SK-N-SH treated with all-trans-retinoic acid at 6 μM for 48 hours (cell line): ENCODE measurements around the gene RAET1L.

Experiments used
- BACH2 ChIP-seq: fragments of 250-450 bp; sonication (Bioruptor Pico); IDR thresholded peaks from 2 replicates; pipeline ENCODE4 v1.9.0; 2021; ENCODE audit warnings: mild to moderate bottlenecking, borderline replicate concordance
- GLIS3 ChIP-seq: fragments of 250-450 bp; sonication (Bioruptor Pico); IDR thresholded peaks from 2 replicates; pipeline ENCODE4 v1.5.0; 2020; ENCODE audit warnings: mild to moderate bottlenecking, moderate library complexity
- ISL1 ChIP-seq: fragments of 250-450 bp; sonication (Bioruptor Pico); IDR thresholded peaks from 2 replicates; pipeline ENCODE4 v2.1.2; 2022; ENCODE audit warnings: mild to moderate bottlenecking, moderate library complexity
- PATZ1 ChIP-seq: fragments of 250-450 bp; sonication (Bioruptor Pico); IDR thresholded peaks from 2 replicates; pipeline ENCODE4 v1.8.0; 2020; ENCODE audit warnings: mild to moderate bottlenecking, moderate library complexity, borderline replicate concordance
- RARB ChIP-seq: fragments of 250-450 bp; sonication (Bioruptor Pico); IDR thresholded peaks from 2 replicates; pipeline ENCODE4 v1.8.0; 2021; ENCODE audit warnings: mild to moderate bottlenecking, moderate library complexity
- SNAI2 ChIP-seq: fragments of 250-450 bp; sonication (Bioruptor Pico); IDR thresholded peaks from 2 replicates; pipeline ENCODE4 v1.5.0; 2020; ENCODE audit warnings: mild to moderate bottlenecking, moderate library complexity
- TF ChIP-seq, protein P1 (sequence below): fragments of 250-450 bp; sonication (Bioruptor Pico); IDR thresholded peaks from 2 replicates; pipeline ENCODE4 v1.5.1; 2020; ENCODE audit warnings: low read depth, mild to moderate bottlenecking, moderate library complexity

- TF ChIP-seq PATZ1 (CRISPR knock-in tag), result no peak
- no peak for TF ChIP-seq GLIS3 (CRISPR knock-in tag)
- TF ChIP-seq, protein P1, sequence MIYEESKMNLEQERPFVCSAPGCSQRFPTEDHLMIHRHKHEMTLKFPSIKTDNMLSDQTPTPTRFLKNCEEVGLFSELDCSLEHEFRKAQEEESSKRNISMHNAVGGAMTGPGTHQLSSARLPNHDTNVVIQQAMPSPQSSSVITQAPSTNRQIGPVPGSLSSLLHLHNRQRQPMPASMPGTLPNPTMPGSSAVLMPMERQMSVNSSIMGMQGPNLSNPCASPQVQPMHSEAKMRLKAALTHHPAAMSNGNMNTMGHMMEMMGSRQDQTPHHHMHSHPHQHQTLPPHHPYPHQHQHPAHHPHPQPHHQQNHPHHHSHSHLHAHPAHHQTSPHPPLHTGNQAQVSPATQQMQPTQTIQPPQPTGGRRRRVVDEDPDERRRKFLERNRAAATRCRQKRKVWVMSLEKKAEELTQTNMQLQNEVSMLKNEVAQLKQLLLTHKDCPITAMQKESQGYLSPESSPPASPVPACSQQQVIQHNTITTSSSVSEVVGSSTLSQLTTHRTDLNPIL (CRISPR knock-in tag), result no peak
- no peak for TF ChIP-seq ISL1 (CRISPR knock-in tag)
- no peak for TF ChIP-seq SNAI2 (CRISPR knock-in tag)
- TF ChIP-seq BACH2 (CRISPR knock-in tag), result no peak
- no peak for TF ChIP-seq RARB (CRISPR knock-in tag)
These were observed 29.8 kb upstream of the RAET1L start for GRCh38 chr6:150055131-150055530.
